CD14-positive monocyte (primary cell): ENCODE measurements around the gene ZRSR2. TPM values are rescaled to one million over a fixed set of nuclear protein-coding genes. Genes with fewer than 3 reads are reported as not detected.

Experiments
- DNase-seq, 3 donors: peaks; one replicate each; pipeline ENCODE4 v3.0.0-alpha.2; 2011 to 2022
- H2AFZ ChIP-seq: 2 replicates; pipeline ENCODE4 v1.6.0; 2012; ENCODE audit warnings: mild to moderate bottlenecking, low read depth, low read length, inconsistent platforms; ENCODE audit not compliant: insufficient read depth, poor library complexity, severe bottlenecking
- H3K27ac ChIP-seq, 2 donors: 1 replicate in 1 of 2; 2 replicates in 1 of 2; pipeline ENCODE4 v1.5.1; 2012 to 2013; ENCODE audit warnings: low read length in 2 of 2, control low read depth in 1 of 2, inconsistent platforms in 1 of 2, low read depth in 1 of 2, mild to moderate bottlenecking in 1 of 2
- H3K27me3 ChIP-seq, 2 donors: one replicate each; pipeline versions ENCODE4 v1.6.0 to v1.6.1; 2011 to 2013; ENCODE audit warnings: low read length in 2 of 2; ENCODE audit not compliant: control insufficient read depth in 2 of 2, insufficient read depth in 2 of 2
- H3K36me3 ChIP-seq, 2 donors: replicated peaks in 1 of 2; 1 replicate in 1 of 2; 2 replicates in 1 of 2; pipeline versions ENCODE4 v1.5.1 to v1.6.1; 2012 to 2013; ENCODE audit warnings: low read length in 2 of 2, control low read depth in 1 of 2, inconsistent platforms in 1 of 2, mild to moderate bottlenecking in 1 of 2; ENCODE audit not compliant: insufficient read depth in 2 of 2, control insufficient read depth in 1 of 2
- H3K4me1 ChIP-seq, 2 donors: 1 replicate in 1 of 2; 2 replicates in 1 of 2; pipeline versions ENCODE4 v1.5.1 to v1.6.1; 2012 to 2013; ENCODE audit warnings: low read length in 2 of 2, control low read depth in 1 of 2, inconsistent platforms in 1 of 2, mild to moderate bottlenecking in 1 of 2, moderate library complexity in 1 of 2; ENCODE audit not compliant: insufficient read depth in 2 of 2, control insufficient read depth in 1 of 2
- H3K4me2 ChIP-seq: replicated peaks from 2 replicates; pipeline ENCODE3; 2012; ENCODE audit warnings: low read length, moderate library complexity, mild to moderate bottlenecking; ENCODE audit not compliant: poor library complexity, severe bottlenecking; ENCODE audit errors: extremely low read depth
- H3K4me3 ChIP-seq, 3 experiments: fragments of 200-600 bp in 1 of 3; sonication (generic) in 1 of 3; replicated peaks in 1 of 3; 1 replicate in 2 of 3; 2 replicates in 1 of 3; pipeline ENCODE4 v1.5.1; 2011 to 2013; ENCODE audit warnings: low read length in 3 of 3, mild to moderate bottlenecking in 3 of 3, control low read depth in 2 of 3, low read depth in 2 of 3, inconsistent platforms in 1 of 3, moderate library complexity in 1 of 3
- H3K79me2 ChIP-seq: 2 replicates; pipeline ENCODE4 v1.6.0; 2012; ENCODE audit warnings: mild to moderate bottlenecking, control low read depth, inconsistent platforms, low read length, moderate library complexity; ENCODE audit not compliant: insufficient read depth
- H3K9ac ChIP-seq: 2 replicates; pipeline ENCODE4 v1.6.0; 2017; ENCODE audit warnings: low read length, mild to moderate bottlenecking; ENCODE audit not compliant: insufficient read depth, poor library complexity, severe bottlenecking
- H3K9me3 ChIP-seq, 2 donors: replicated peaks in 1 of 2; 1 replicate in 1 of 2; 2 replicates in 1 of 2; pipeline versions ENCODE4 v1.5.1 to v1.6.1; 2012 to 2013; ENCODE audit warnings: low read length in 2 of 2, control low read depth in 1 of 2; ENCODE audit not compliant: control insufficient read depth in 1 of 2, insufficient read depth in 1 of 2
- H4K20me1 ChIP-seq: 2 replicates; pipeline ENCODE4 v1.6.0; 2012; ENCODE audit warnings: mild to moderate bottlenecking, low read length, control low read depth, moderate library complexity; ENCODE audit not compliant: insufficient read depth
- H3K27ac Mint-ChIP-seq, 7 donors: one replicate each; pipeline ENCODE4 v1.8.0; 2020; ENCODE audit warnings: mild to moderate bottlenecking in 7 of 7, mixed read lengths in 7 of 7, moderate library complexity in 6 of 7, inconsistent platforms in 2 of 7
- H3K27me3 Mint-ChIP-seq, 3 donors: one replicate each; pipeline ENCODE4 v1.8.0; 2021 to 2022; ENCODE audit warnings: low read depth in 3 of 3, mild to moderate bottlenecking in 3 of 3, mixed read lengths in 3 of 3, moderate library complexity in 3 of 3, inconsistent platforms in 1 of 3
- H3K36me3 Mint-ChIP-seq, 2 donors: one replicate each; pipeline ENCODE4 v1.8.0; 2020; ENCODE audit warnings: mixed read lengths in 2 of 2, inconsistent platforms in 1 of 2, mild to moderate bottlenecking in 1 of 2
- H3K4me1 Mint-ChIP-seq: one replicate; pipeline ENCODE4 v1.8.0; 2020; ENCODE audit warnings: mild to moderate bottlenecking, mixed read lengths
- H3K4me3 Mint-ChIP-seq, 2 donors: one replicate each; pipeline ENCODE4 v1.8.0; 2020; ENCODE audit warnings: mild to moderate bottlenecking in 2 of 2, mixed read lengths in 2 of 2, moderate library complexity in 1 of 2
- H3K9me3 Mint-ChIP-seq, 7 donors: one replicate each; pipeline ENCODE4 v1.8.0; 2020 to 2022; ENCODE audit warnings: mixed read lengths in 7 of 7, mild to moderate bottlenecking in 6 of 7, moderate library complexity in 6 of 7, inconsistent platforms in 2 of 7
- CTCF ChIP-seq: fragments of 200-600 bp; IDR thresholded peaks from one replicate; pipeline ENCODE4 v1.8.0; 2022; ENCODE audit warnings: antibody characterized with exemption, mild to moderate bottlenecking
- WGBS: methylation state at CpG from one replicate; pipeline ENCODE4 v1.1.5; 2013; ENCODE audit warnings: missing lambda C conversion rate; ENCODE audit not compliant: insufficient coverage; 5-methylcytosine and 5-hydroxymethylcytosine counted together
- intact Hi-C, 2 donors: fragments of 100-400 bp; cut with micrococcal nuclease; formaldehyde crosslinking; loops; one replicate each; pipeline versions ENCODE4 v1.15.0 to v1.15.1; 2023
- polyA plus RNA-seq, 3 donors: library from polyadenylated mRNA; depleted of rRNA in 1 of 3; unstranded in 2 of 3; stranded (reverse) in 1 of 3; fragments of 300-500 nt in 2 of 3; fragments of >200 nt in 1 of 3; fragmentation: Illumina TruSeq in 2 of 3; gene quantifications; 1 replicate in 2 of 3; 2 replicates in 1 of 3; pipeline ENCODE4 v1.2.3, GENCODE V29; 2012 to 2021

ZRSR2 gene
- polyA plus RNA-seq, 3 donors: 9.3 to 32.1 (median 11.2) TPM

GRCh38 chrX:15854080-15854655 lies 63.9 kb downstream of the ZRSR2 start:
- H3K27ac ChIP-seq: peak overlapping the region; percentile 50 to 75
- peaks cover 0 to 45% of the 10 kb centered on the region in 2 donors for H3K27me3 ChIP-seq
- peak; percentile 42 to 63 (median 53) for DNase-seq
- intact Hi-C loops: loop anchor here (10.0 kb wide), 4 partner anchors 49 to 261 kb away; no protein-coding TSS in a partner anchor
- WGBS: 0% methylated on average over 7 of the region's 65 CpGs
- Mint-ChIP-seq H3K4me3 (peak overlapping the region; percentile 78 to 83), H3K36me3 (peaks cover 30 to 45% of the 10 kb centered on the region in 2 donors), H3K4me1 (peaks cover 41% of the 10 kb centered on the region), H3K9me3 (peaks cover 0 to 9% (median 0%) of the 10 kb centered on the region in 7 donors), H3K27ac (peak overlapping the region; percentile 74 to 99 (median 86)), H3K27me3 (peaks cover 0 to 51% (median 1%) of the 10 kb centered on the region in 3 donors)
- H3K79me2 ChIP-seq: peaks cover 51% of the 10 kb centered on the region
- no peaks in the 10 kb centered on the region for H3K9me3 ChIP-seq
- TF ChIP-seq CTCF: peak; percentile 42
- H3K4me3 ChIP-seq: peak overlapping the region; percentile 64 to 81 (median 78)
- H3K36me3 ChIP-seq: peaks cover 16 to 34% of the 10 kb centered on the region in 2 donors
- H3K9ac ChIP-seq: peak overlapping the region; percentile 96
- H2AFZ ChIP-seq: peak overlapping the region; percentile 53
- peaks cover 46% of the 10 kb centered on the region for H4K20me1 ChIP-seq
- peak overlapping the region; percentile 88 for H3K4me2 ChIP-seq
- peaks cover 31 to 76% of the 10 kb centered on the region in 2 donors for H3K4me1 ChIP-seq

GRCh38 chrX:15854712-15855567 lies 64.7 kb downstream of the ZRSR2 start, which contains the start of gene AP1S2:
Gene AP1S2 (minus strand): TSS chrX:15854813. CDS start chrX:15852524, 2,289 bp downstream.
- peaks cover 0 to 42% of the 10 kb centered on the region in 2 donors for H3K27me3 ChIP-seq
- peaks cover 26 to 68% of the 10 kb centered on the region in 2 donors for H3K4me1 ChIP-seq
- peak within 1 kb of the TSS; percentile 67 for H2AFZ ChIP-seq
- H3K27ac Mint-ChIP-seq: peak within 1 kb of the TSS; percentile 99 to 100 (median 100)
- peak within 1 kb of the TSS; percentile 72 to 81 (median 78) for H3K4me3 ChIP-seq
- H3K4me3 Mint-ChIP-seq: peak within 1 kb of the TSS; percentile 83 to 94
- intact Hi-C loops: loop anchor here (10.0 kb wide), 4 partner anchors 50 to 260 kb away; no protein-coding TSS in a partner anchor
- H3K79me2 ChIP-seq: peaks cover 43% of the 10 kb centered on the region
- peak within 1 kb of the TSS; percentile 96 for H3K9ac ChIP-seq
- WGBS: under 1% methylated on average over 61 of the region's 85 CpGs
- peaks cover 38% of the 10 kb centered on the region for H4K20me1 ChIP-seq
- H3K27ac ChIP-seq: peak within 1 kb of the TSS; percentile 99 to 100
- no peak for TF ChIP-seq CTCF
- peaks cover 13 to 26% of the 10 kb centered on the region in 2 donors for H3K36me3 ChIP-seq
- DNase-seq: peak; percentile 87 to 97 (median 95)
- H3K9me3 ChIP-seq: no peaks in the 10 kb centered on the region
- peaks cover 0 to 9% (median 0%) of the 10 kb centered on the region in 7 donors for H3K9me3 Mint-ChIP-seq
- H3K4me1 Mint-ChIP-seq: peaks cover 33% of the 10 kb centered on the region
- peak within 1 kb of the TSS; percentile 88 for H3K4me2 ChIP-seq
- peaks cover 22 to 37% of the 10 kb centered on the region in 2 donors for H3K36me3 Mint-ChIP-seq
- H3K27me3 Mint-ChIP-seq: peaks cover 0 to 46% (median 1%) of the 10 kb centered on the region in 3 donors
